ENCODE data around the gene CCNQ.

- TF ChIP-seq EZH2phosphoT487 (IDR thresholded peaks at IDR 0.05; ENCODE audit: insufficient read depth, low read depth) (no peak), EZH2 (IDR thresholded peaks at IDR 0.05; ENCODE audit: insufficient read depth, poor library complexity, severe bottlenecking) (no peak)
These were observed 39.1 kb upstream of the CCNQ start for GRCh38 chrX:153638041-153638371.
